ENCODE measurements around the gene DEFB131B.
"Not testable (repeated sequence)": the region's sequence is repeated elsewhere in the genome, so short reads cannot be mapped to it uniquely, and the experiment has no call there.

Gene DEFB131B

GRCh38 chr11:71878059-71878458, at the start of gene DEFB131B:
Gene DEFB131B (plus strand): TSS chr11:71878453. CDS start chr11:71878453, 0 bp downstream.
- not testable (repeated sequence) for DNase-seq

GRCh38 chr11:71829247-71829646, 49.0 kb upstream of the DEFB131B start:
- DNase-seq, result not testable (repeated sequence)

GRCh38 chr11:71829686-71830085, 48.6 kb upstream of the DEFB131B start:
- DNase-seq, result not testable (repeated sequence)

GRCh38 chr11:71832811-71833210, 45.4 kb upstream of the DEFB131B start, which contains the start of gene DEFB108B:
Gene DEFB108B (plus strand): TSS chr11:71833200. CDS start chr11:71833200, 0 bp downstream.
- not testable (repeated sequence) for DNase-seq

- DNase-seq, result not testable (repeated sequence)
Measured at GRCh38 chr11:71842720-71843119, 35.5 kb upstream of the DEFB131B start.

- not testable (repeated sequence) for DNase-seq
Measured at GRCh38 chr11:71843355-71843754, 34.9 kb upstream of the DEFB131B start.

- DNase-seq, result no peak
Measured at GRCh38 chr11:71843858-71844257, 34.4 kb upstream of the DEFB131B start.

- not testable (repeated sequence) for DNase-seq
Measured at GRCh38 chr11:71853895-71854294, 24.4 kb upstream of the DEFB131B start.

GRCh38 chr11:71855880-71856279, 22.4 kb upstream of the DEFB131B start:
- DNase-seq, result not testable (repeated sequence)

GRCh38 chr11:71860835-71861234, 17.4 kb upstream of the DEFB131B start:
- not testable (repeated sequence) for DNase-seq

- not testable (repeated sequence) for DNase-seq
Measured at GRCh38 chr11:71863978-71864627, 14.2 kb upstream of the DEFB131B start.

GRCh38 chr11:71867209-71867608, 11.0 kb upstream of the DEFB131B start:
- DNase-seq, result not testable (repeated sequence)

GRCh38 chr11:71869931-71870330, 8.3 kb upstream of the DEFB131B start:
- DNase-seq, result not testable (repeated sequence)

GRCh38 chr11:71870661-71871060, 7.6 kb upstream of the DEFB131B start:
- DNase-seq, result not testable (repeated sequence)

GRCh38 chr11:71876262-71876661, 2.0 kb upstream of the DEFB131B start:
- DNase-seq, result not testable (repeated sequence)

GRCh38 chr11:71885806-71886205, 7.6 kb downstream of the DEFB131B start:
- DNase-seq, result not testable (repeated sequence)

- not testable (repeated sequence) for DNase-seq
Measured at GRCh38 chr11:71888335-71889010, 10.2 kb downstream of the DEFB131B start.

- not testable (repeated sequence) for DNase-seq
Measured at GRCh38 chr11:71889181-71889872, 11.1 kb downstream of the DEFB131B start.

- no peak for DNase-seq
Measured at GRCh38 chr11:71895961-71896360, 17.7 kb downstream of the DEFB131B start.

- not testable (repeated sequence) for DNase-seq
Measured at GRCh38 chr11:71901137-71901536, 22.9 kb downstream of the DEFB131B start.

GRCh38 chr11:71908218-71908617, 30.0 kb downstream of the DEFB131B start:
- DNase-seq, result no peak

- DNase-seq, result not testable (repeated sequence)
Measured at GRCh38 chr11:71910775-71911174, 32.5 kb downstream of the DEFB131B start.

- not testable (repeated sequence) for DNase-seq
Measured at GRCh38 chr11:71911321-71911985, 33.2 kb downstream of the DEFB131B start.

Data from 8988T (cell line).